Stimulated activated CD8-positive, alpha-beta memory T cell treated with anti-CD3 and anti-CD28 coated beads, Interleukin-15, amount 100 ng/mL, for 24 hours (primary cell): Measurements from ENCODE around the gene SPRTN.

Experiments
- DNase-seq: peaks from one replicate; pipeline ENCODE4 v3.0.0-alpha.2; 2020; ENCODE audit warnings: low read depth

SPRTN gene

GRCh38 chr1:231338270-231339128 is at the start of gene SPRTN:
TSS of gene SPRTN (plus strand) at chr1:231338293. CDS start at chr1:231338384, 91 bp downstream.
- DNase-seq = no peak

DNA sequence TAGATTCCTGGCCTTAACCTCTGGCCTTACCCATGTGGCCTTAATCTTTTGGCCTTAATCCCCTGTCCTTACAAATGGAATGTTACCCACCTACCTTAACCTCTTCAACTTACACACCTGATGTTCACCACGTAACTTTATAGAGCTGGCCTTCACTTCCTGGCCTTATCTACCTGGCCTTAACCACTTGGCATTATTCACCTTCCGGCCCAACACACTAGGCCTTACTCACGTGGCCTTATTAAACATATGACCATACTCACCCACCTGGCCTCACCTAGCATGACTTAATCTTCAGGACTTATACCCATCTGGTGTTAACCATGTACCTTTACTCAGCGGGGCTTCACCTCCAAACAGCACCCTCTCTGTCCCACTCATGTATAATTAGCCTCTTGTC is 42.2 kb upstream of the SPRTN start:
- no peak for DNase-seq

DNA sequence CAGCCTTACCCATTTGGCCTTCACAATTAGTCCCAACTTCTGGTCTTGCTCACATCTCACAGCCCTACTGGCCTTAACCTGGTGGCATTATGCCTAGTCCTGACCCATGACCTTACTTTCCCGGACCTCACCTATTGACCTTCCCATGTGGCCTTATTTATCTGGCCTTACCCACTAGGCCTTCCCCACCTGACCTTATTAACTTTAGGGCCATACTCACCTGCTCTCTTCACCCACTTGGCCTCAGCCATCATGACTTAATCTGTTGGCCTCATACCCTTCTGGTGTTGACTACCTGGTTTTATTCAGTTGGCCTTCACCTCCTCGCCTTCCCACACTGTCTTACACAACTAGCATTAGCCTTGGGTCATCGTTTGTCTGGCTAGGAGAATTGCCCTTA is 36.1 kb upstream of the SPRTN start:
- no peak for DNase-seq

- no peak for DNase-seq
These were observed 27.6 kb upstream of the SPRTN start for GRCh38 chr1:231310391-231310934.

DNA sequence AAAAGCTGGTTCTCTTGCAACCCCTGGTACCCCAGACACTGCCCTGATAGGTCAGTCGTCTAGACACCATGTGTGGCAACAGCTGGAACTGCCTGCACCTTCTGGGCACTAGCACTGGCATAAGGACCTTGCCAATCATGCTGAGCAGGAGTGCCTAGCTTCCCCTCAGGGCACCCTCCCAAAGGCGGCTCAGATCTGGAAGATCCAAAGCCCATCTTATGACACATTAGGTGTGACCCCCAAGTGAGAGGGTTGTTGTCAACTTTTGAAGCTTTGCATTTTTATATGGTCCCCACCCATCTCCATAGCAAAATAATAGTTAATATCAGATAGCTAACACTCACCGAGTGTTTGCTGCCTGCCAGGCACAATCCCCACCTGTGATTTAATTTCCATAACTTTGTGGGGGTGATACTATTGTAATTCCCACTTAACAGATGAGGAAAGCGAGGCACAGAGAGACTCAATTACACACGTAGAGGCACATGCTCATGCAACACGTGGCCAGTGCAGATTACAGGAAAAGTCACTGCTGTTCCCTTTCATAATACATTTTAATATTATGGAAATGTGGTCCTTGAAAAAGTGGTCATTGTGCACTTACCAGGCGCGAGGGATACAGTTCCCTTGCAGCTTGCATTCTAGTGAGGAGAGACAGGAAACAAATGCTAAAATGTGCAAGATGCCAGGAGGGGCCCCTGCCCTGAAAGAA is 26.2 kb upstream of the SPRTN start:
- no peak for DNase-seq

GRCh38 chr1:231312432-231312788 is 25.7 kb upstream of the SPRTN start:
- DNase-seq = no peak

- DNase-seq = no peak
These were observed 24.4 kb upstream of the SPRTN start for GRCh38 chr1:231313661-231314060.

GRCh38 chr1:231315887-231316286 is 22.2 kb upstream of the SPRTN start:
- DNase-seq = peak; percentile 19

- DNase-seq = no peak
These were observed 20.6 kb upstream of the SPRTN start for GRCh38 chr1:231317306-231318014.

GRCh38 chr1:231318015-231318355 is 20.1 kb upstream of the SPRTN start:
- DNase-seq = no peak

DNA sequence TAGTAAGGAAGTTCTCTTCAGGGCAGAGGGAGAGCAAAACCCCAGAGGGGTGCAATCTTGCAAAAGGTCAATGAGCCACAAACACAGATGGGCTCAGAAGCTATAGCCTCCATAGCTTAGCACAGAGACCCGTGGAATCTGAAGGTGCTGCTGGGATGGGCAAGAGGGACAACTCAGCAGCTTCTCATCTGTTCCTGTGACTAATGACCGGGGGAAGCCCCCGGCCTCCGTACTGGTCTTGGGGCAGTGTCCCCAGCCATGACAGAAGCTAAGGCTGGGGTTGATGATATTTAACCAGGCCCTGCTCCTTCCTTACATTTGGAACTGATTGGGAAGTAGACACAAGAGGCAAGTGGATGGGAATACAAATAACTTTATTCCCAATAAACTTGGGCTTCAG is 19.5 kb upstream of the SPRTN start:
- DNase-seq = no peak

GRCh38 chr1:231319080-231319479 is 19.0 kb upstream of the SPRTN start:
- no peak for DNase-seq

- no peak for DNase-seq
These were observed 15.1 kb upstream of the SPRTN start for GRCh38 chr1:231322880-231323530.

GRCh38 chr1:231324660-231325059 is 13.4 kb upstream of the SPRTN start:
- DNase-seq = no peak

DNA sequence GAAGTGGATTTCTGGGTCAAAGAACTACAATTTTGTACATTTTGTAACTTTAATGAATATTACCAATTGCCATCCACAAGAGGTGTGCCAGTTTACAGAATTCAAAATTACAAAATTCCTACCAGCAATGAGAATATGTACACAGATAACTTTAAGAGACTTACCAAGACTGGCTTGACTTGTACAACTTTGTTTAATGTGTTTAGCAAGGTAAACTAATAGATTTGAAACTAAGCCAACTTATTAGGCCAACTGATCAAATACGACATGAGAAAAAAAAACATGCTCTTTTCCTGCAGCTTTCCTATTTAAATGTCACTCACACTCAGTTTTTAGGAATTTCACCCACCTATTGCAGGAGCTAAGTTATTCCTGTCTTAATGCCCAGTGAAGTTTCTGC is 11.8 kb upstream of the SPRTN start:
- DNase-seq = no peak

DNA sequence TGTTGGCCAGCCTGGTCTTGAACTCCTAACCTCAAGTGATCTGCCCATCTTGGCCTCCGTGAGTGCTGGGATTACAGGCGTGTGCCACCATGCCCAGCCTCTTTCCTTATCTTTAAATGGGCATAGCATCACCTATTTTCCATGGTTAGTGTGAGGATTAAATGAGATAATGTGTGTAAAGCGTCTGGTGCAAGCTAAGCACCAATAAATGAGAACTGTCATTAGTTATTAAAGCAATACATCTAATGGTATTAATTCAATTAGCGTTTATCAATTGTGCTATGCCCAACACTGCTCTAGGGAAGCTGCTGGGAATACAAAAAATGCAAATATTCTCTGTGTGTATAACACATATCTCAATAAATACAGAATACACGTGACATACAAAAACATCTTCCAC is 10.5 kb upstream of the SPRTN start:
- no peak for DNase-seq

- DNase-seq = no peak
These were observed 8.6 kb upstream of the SPRTN start for GRCh38 chr1:231329483-231329882.

DNA sequence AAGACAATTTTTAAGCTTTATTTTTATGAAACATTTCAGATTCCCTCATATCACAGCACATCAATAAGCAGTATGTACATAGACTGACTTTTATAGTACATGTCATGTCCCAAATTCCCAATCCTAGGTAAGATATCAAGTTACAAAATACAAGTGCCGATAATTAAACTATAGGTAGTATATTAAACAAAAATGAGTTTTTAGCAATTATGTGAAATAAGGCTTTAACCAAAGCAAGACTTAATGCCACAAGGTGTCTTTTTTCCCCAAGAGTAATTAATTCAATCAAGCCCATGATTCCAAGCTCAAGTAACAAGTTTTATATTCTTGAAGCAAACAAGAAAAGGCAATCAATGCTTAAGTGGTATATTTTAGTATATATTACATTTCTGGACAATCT is 5.3 kb upstream of the SPRTN start:
- no peak for DNase-seq

- no peak for DNase-seq
These were observed 3.9 kb upstream of the SPRTN start for GRCh38 chr1:231334079-231334666.

DNA sequence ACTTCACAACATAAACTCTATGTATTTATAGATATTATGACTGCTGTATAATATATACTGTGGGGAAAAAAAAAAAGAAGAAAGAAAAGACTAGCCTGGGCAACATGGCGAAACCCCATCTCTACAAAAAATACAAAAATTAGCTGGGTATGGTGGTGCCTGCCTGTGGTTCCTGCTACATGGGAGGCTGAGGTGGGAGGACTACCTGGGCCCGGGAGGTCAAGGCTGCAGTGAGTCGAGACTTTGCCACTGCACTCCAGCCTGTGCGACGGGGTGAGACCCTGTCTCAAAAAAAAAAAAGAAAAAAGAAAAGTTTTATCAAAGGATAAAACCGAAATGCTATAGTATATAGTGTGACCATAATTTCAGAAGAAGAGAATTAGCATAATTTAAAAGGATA is 3.1 kb upstream of the SPRTN start:
- DNase-seq = no peak

GRCh38 chr1:231335663-231336602 is 2.2 kb upstream of the SPRTN start:
- DNase-seq = no peak
